T-cell (primary cell): ENCODE measurements around the gene BCR. TPM values are rescaled to one million over a fixed set of nuclear protein-coding genes. Genes with fewer than 3 reads are reported as not detected.

ENCODE experiments used
- ATAC-seq, 4 experiments: fragments of 200-7000 bp in 3 of 4; fragments of 150-1000 bp in 1 of 4; cut with Tn5 transposase; replicated peaks in 1 of 4; 1 replicate in 3 of 4; 2 replicates in 1 of 4; pipeline ENCODE4 v1.10.0; 2021; ENCODE audit warnings: moderate library complexity in 3 of 4, mild to moderate bottlenecking in 2 of 4, moderate number of reproducible peaks in 1 of 4
- CTCF ChIA-PET, 2 donors: fragments of 300-600 bp; sonication (Branson Sonifier 250); formaldehyde crosslinking; loops; one replicate each; lab custom pipeline; 2022; ENCODE audit warnings: antibody characterized with exemption in 2 of 2; lab: Charles Lee
- POLR2A ChIA-PET, 2 donors: fragments of 300-600 bp; sonication (Branson Sonifier 250); formaldehyde crosslinking; loops; one replicate each; lab custom pipeline; 2022; ENCODE audit warnings: antibody characterized with exemption in 2 of 2; lab: Charles Lee
- DNase-seq, 35 experiments: peaks; one replicate each; pipeline versions ENCODE4 v3.0.0 to v3.0.0-alpha.2; 2013 to 2023
- H3K27ac ChIP-seq: one replicate; pipeline ENCODE4 v1.5.1; 2013; ENCODE audit warnings: low read length
- H3K27me3 ChIP-seq, 2 experiments: replicated peaks in 1 of 2; 1 replicate in 1 of 2; 2 replicates in 1 of 2; pipeline versions ENCODE4 v1.6.1 to v1.7.0; 2013; ENCODE audit warnings: low read length in 1 of 2, mixed read lengths in 1 of 2; ENCODE audit not compliant: control insufficient read depth in 2 of 2, insufficient read depth in 2 of 2; ENCODE audit errors: extremely low read depth in 1 of 2
- H3K36me3 ChIP-seq, 2 donors: 1 replicate in 1 of 2; 2 replicates in 1 of 2; pipeline versions ENCODE4 v1.6.1 to v1.7.0; 2013; ENCODE audit warnings: low read length in 1 of 2; ENCODE audit not compliant: control insufficient read depth in 2 of 2, insufficient read depth in 1 of 2; ENCODE audit errors: extremely low read depth in 1 of 2
- H3K4me1 ChIP-seq, 2 experiments: 1 replicate in 1 of 2; 2 replicates in 1 of 2; pipeline versions ENCODE4 v1.6.1 to v1.7.0; 2013; ENCODE audit warnings: low read length in 2 of 2, mixed read lengths in 1 of 2; ENCODE audit not compliant: insufficient read depth in 2 of 2, control insufficient read depth in 1 of 2; ENCODE audit errors: extremely low read depth in 1 of 2
- H3K4me3 ChIP-seq, 2 donors: 1 replicate in 1 of 2; 2 replicates in 1 of 2; pipeline versions ENCODE4 v1.5.1 to v1.7.0; 2013; ENCODE audit warnings: mild to moderate bottlenecking in 2 of 2, low read length in 1 of 2, moderate library complexity in 1 of 2; ENCODE audit not compliant: control insufficient read depth in 1 of 2; ENCODE audit errors: extremely low read depth in 1 of 2
- H3K9me3 ChIP-seq: 2 replicates; pipeline ENCODE4 v1.7.0; 2013
- H3K27ac Mint-ChIP-seq, 2 donors: one replicate each; pipeline ENCODE4 v1.8.0; 2020 to 2021; ENCODE audit warnings: mild to moderate bottlenecking in 2 of 2, mixed read lengths in 2 of 2
- H3K27me3 Mint-ChIP-seq, 2 donors: one replicate each; pipeline ENCODE4 v1.8.0; 2021 to 2022; ENCODE audit warnings: mixed read lengths in 2 of 2
- H3K36me3 Mint-ChIP-seq: one replicate; pipeline ENCODE4 v1.8.0; 2021; ENCODE audit warnings: mixed read lengths
- H3K4me1 Mint-ChIP-seq, 3 donors: one replicate each; pipeline ENCODE4 v1.8.0; 2020 to 2022; ENCODE audit warnings: mixed read lengths in 3 of 3, mild to moderate bottlenecking in 1 of 3
- H3K4me3 Mint-ChIP-seq, 3 donors: one replicate each; pipeline ENCODE4 v1.8.0; 2020 to 2022; ENCODE audit warnings: mild to moderate bottlenecking in 3 of 3, mixed read lengths in 3 of 3, moderate library complexity in 3 of 3
- H3K9me3 Mint-ChIP-seq, 3 donors: one replicate each; pipeline ENCODE4 v1.8.0; 2020 to 2022; ENCODE audit warnings: mixed read lengths in 3 of 3
- WGBS: methylation state at CpG from one replicate; pipeline ENCODE4 v1.1.5; 2013; ENCODE audit warnings: missing lambda C conversion rate; ENCODE audit not compliant: insufficient coverage; 5-methylcytosine and 5-hydroxymethylcytosine counted together
- total RNA-seq, 35 experiments: library from RNA in 6 of 35; stranded (reverse) in 6 of 35; fragments of 120-200 nt in 1 of 35; gene quantifications; one replicate each; pipeline versions ENCODE4 v1.2.1 to v1.2.4 and lab custom pipeline; 2013 to 2026

BCR gene
- total RNA-seq, 5 donors from 2014 or later (not counting 1 experiment from before 2014, with no cell fraction given): 74.6 to 103 (median 85.5) TPM

GRCh38 chr22:23236440-23237184 lies 56.3 kb downstream of the BCR start:
- Mint-ChIP-seq H3K4me1 (peaks cover 51 to 85% (median 78%) of the 10 kb centered on the region in 3 donors), H3K36me3 (peaks cover 12% of the 10 kb centered on the region), H3K9me3 (no peaks in the 10 kb centered on the region), H3K27ac (peak overlapping the region; percentile 79 to 83), H3K4me3 (no peak overlapping the region), H3K27me3 (no peaks in the 10 kb centered on the region)
- Histone ChIP-seq H3K27ac (no peak overlapping the region), H3K4me1 (peaks cover 7 to 86% of the 10 kb centered on the region in 2 experiments), H3K9me3 (no peaks in the 10 kb centered on the region), H3K27me3 (no peaks in the 10 kb centered on the region), H3K36me3 (peaks cover 0 to 7% of the 10 kb centered on the region in 2 donors), H3K4me3 (no peak overlapping the region)
- no peak for DNase-seq
- ChIA-PET CTCF (no interaction called here), POLR2A (no interaction called here)
- WGBS: 94% methylated on average over 12 of the region's 14 CpGs
- no peak for ATAC-seq

DNA sequence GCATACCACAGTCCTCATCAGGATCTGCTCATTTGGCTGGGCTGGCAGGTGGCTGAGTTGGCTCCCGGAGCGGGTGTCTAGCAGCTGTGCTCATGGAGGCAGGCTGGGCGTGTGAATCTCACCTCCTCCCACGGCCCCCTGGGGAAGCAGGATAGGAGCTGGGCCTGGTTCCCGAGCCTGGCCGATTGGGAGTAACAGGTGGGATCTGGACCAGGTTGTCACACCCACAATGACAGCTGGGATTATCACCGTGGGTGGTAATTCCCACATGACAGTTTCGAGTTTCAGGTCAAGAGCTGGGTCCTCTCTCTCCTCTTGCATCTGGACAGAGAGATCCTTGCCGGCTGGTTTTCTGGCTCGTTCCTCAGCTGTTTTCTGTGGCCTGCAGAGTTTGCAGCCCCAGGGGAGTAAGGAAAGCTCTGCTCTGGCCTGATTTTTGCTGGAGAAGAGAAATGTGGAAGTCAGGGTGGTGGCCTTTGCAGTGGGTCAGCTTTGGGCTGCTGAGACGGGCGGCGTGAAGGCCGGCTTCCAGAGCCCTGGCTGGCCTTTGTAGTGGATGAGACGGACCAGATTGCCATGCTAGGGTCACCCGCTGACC lies 57.0 kb downstream of the BCR start:
- Histone ChIP-seq H3K36me3 (peaks cover 0 to 7% of the 10 kb centered on the region in 2 donors), H3K27ac (peak overlapping the region; percentile 43), H3K4me1 (peaks cover 9 to 86% of the 10 kb centered on the region in 2 experiments), H3K27me3 (no peaks in the 10 kb centered on the region), H3K4me3 (no peak overlapping the region), H3K9me3 (no peaks in the 10 kb centered on the region)
- peak overlapping the region; percentile 79 to 83 for H3K27ac Mint-ChIP-seq
- DNase-seq (no peak), ATAC-seq (no peak)
- peak overlapping the region in 2 of 3 donors; percentile 22 to 44 for H3K4me3 Mint-ChIP-seq
- H3K9me3 Mint-ChIP-seq: no peaks in the 10 kb centered on the region
- CTCF ChIA-PET: no interaction called here
- H3K36me3 Mint-ChIP-seq: peaks cover 12% of the 10 kb centered on the region
- H3K4me1 Mint-ChIP-seq: peaks cover 52 to 87% (median 82%) of the 10 kb centered on the region in 3 donors
- WGBS: 62% methylated on average over 15 of the region's 16 CpGs
- POLR2A ChIA-PET: no interaction called here
- no peaks in the 10 kb centered on the region for H3K27me3 Mint-ChIP-seq

DNA sequence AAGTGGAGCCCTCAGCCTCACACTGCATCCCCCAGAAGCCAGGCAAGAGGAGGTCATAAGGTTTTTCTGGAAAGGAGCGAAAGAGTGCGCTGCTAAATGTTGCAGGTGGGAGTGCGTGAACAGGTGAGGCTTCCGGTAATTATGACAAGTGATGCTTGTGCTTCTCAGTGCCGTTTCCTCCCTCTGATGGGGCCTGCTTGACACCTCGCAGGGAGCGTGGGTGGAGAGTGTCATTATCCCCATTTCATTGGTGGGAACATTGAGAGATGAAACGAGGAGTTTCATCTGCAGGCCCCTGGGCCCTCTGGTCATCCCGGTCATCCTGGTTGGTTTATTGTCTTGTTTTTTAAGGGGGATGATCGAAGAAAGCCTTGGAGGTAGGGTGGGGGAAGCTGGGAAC lies 57.5 kb downstream of the BCR start:
- Mint-ChIP-seq H3K27ac (peak overlapping the region; percentile 79), H3K9me3 (no peaks in the 10 kb centered on the region), H3K4me1 (peaks cover 57 to 88% (median 84%) of the 10 kb centered on the region in 3 donors), H3K36me3 (peaks cover 12% of the 10 kb centered on the region), H3K27me3 (no peaks in the 10 kb centered on the region), H3K4me3 (peak overlapping the region in 2 of 3 donors; percentile 22 to 44)
- ATAC-seq: peak in 3 of 4 experiments; percentile 53 to 65 (median 56)
- peak in 8 of 35 experiments; percentile 6 to 48 (median 17) for DNase-seq
- H3K27me3 ChIP-seq: no peaks in the 10 kb centered on the region
- peaks cover 14 to 86% of the 10 kb centered on the region in 2 experiments for H3K4me1 ChIP-seq
- peak overlapping the region; percentile 43 for H3K27ac ChIP-seq
- H3K9me3 ChIP-seq: no peaks in the 10 kb centered on the region
- POLR2A ChIA-PET: no interaction called here
- H3K36me3 ChIP-seq: peaks cover 0 to 7% of the 10 kb centered on the region in 2 donors
- CTCF ChIA-PET: no interaction called here
- 41% methylated on average over 7 of the region's 10 CpGs for WGBS
- H3K4me3 ChIP-seq: no peak overlapping the region

DNA sequence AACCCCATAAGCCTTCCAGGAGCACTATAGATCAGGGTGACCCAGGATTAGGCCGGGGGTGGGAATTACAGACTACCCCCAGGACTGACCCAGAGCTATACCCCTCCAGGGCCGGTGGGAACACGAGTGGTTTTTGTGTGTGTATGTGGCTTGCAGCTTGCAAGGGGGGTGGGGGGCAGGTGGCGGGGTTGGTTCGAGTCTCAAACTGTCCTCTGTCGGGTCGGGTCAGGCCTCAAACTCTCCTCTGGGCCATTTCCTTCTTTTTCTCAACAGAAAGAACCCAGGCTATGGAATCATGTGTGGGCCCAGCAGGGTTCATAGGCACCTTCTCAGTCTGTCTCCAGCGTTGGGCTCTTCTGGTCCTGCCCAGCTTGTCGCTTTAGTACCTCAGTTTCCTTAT lies 58.4 kb downstream of the BCR start:
- Mint-ChIP-seq H3K4me1 (peaks cover 66 to 91% (median 87%) of the 10 kb centered on the region in 3 donors), H3K4me3 (no peak overlapping the region), H3K27me3 (no peaks in the 10 kb centered on the region), H3K36me3 (peaks cover 12% of the 10 kb centered on the region), H3K27ac (peak overlapping the region in 1 of 2 donors; percentile 79), H3K9me3 (no peaks in the 10 kb centered on the region)
- Histone ChIP-seq H3K4me1 (peaks cover 21 to 86% of the 10 kb centered on the region in 2 experiments), H3K27ac (no peak overlapping the region), H3K4me3 (no peak overlapping the region), H3K27me3 (no peaks in the 10 kb centered on the region), H3K9me3 (no peaks in the 10 kb centered on the region), H3K36me3 (peaks cover 0 to 7% of the 10 kb centered on the region in 2 donors)
- no peak for DNase-seq
- ATAC-seq: no peak
- ChIA-PET POLR2A (interaction anchor here in 1 of 2 donors (0.6 kb wide), 1 partner anchor 19 kb away, joined by 9 read pairs; no protein-coding TSS in a partner anchor), CTCF (interaction anchor here in 1 of 2 donors (1.0 kb wide), 1 partner anchor 60 kb away, joined by 3 read pairs; no protein-coding TSS in a partner anchor)
- 98% methylated on average over 3 of the region's 9 CpGs for WGBS

GRCh38 chr22:23239429-23239828 lies 59.1 kb downstream of the BCR start:
- DNase-seq: no peak
- no peak overlapping the region for H3K27ac ChIP-seq
- ATAC-seq: no peak
- ChIA-PET POLR2A (no interaction called here), CTCF (interaction anchor here in 1 of 2 donors (0.6 to 0.7 kb wide), 2 partner anchors 15 to 300 kb away, joined by 5 read pairs; no protein-coding TSS in a partner anchor)
- Mint-ChIP-seq H3K4me3 (no peak overlapping the region), H3K36me3 (peaks cover 8% of the 10 kb centered on the region), H3K27me3 (no peaks in the 10 kb centered on the region), H3K9me3 (no peaks in the 10 kb centered on the region), H3K27ac (peak overlapping the region; percentile 39 to 69), H3K4me1 (peaks cover 68 to 91% (median 88%) of the 10 kb centered on the region in 3 donors)
- H3K4me3 ChIP-seq: no peak overlapping the region
- WGBS: no CpG with 5 or more reads among the region's 2 CpGs
- no peaks in the 10 kb centered on the region for H3K27me3 ChIP-seq
- H3K9me3 ChIP-seq: no peaks in the 10 kb centered on the region
- peaks cover 28 to 86% of the 10 kb centered on the region in 2 experiments for H3K4me1 ChIP-seq
- H3K36me3 ChIP-seq: peaks cover 0 to 6% of the 10 kb centered on the region in 2 donors

- POLR2A ChIA-PET: no interaction called here
- H3K36me3 ChIP-seq: peaks cover 0 to 4% of the 10 kb centered on the region in 2 donors
- H3K4me1 ChIP-seq: peaks cover 30 to 93% of the 10 kb centered on the region in 2 experiments
- CTCF ChIA-PET: no interaction called here
- no peak overlapping the region for H3K4me3 ChIP-seq
- Mint-ChIP-seq H3K9me3 (no peaks in the 10 kb centered on the region), H3K36me3 (peaks cover 7% of the 10 kb centered on the region), H3K27ac (peak overlapping the region; percentile 89 to 99), H3K4me3 (peak overlapping the region in 1 of 3 donors; percentile 34), H3K27me3 (no peaks in the 10 kb centered on the region), H3K4me1 (peaks cover 81 to 94% (median 89%) of the 10 kb centered on the region in 3 donors)
- H3K27ac ChIP-seq: peak overlapping the region; percentile 74
- ATAC-seq (no peak), DNase-seq (peak in 2 of 35 experiments; percentile 33 to 52)
- WGBS: 100% methylated on average over 1 of the region's 13 CpGs
- no peaks in the 10 kb centered on the region for H3K9me3 ChIP-seq
- no peaks in the 10 kb centered on the region for H3K27me3 ChIP-seq
These were observed 60.5 kb downstream of the BCR start for GRCh38 chr22:23240639-23241389.
